K562 (cell line): ENCODE results near the gene CFAP69. TPM values are rescaled to one million over a fixed set of nuclear protein-coding genes. Genes with fewer than 3 reads are reported as not detected.

Experiments used
- ATAC-seq: fragments of 200-7000 bp; cut with Tn5 transposase; 3 replicates; pipeline ENCODE4 v1.9.1; 2020; ENCODE audit warnings: moderate library complexity
- BruUV-seq: library from RNA; stranded (reverse); fragments of 400-500 nt; replicated peaks from 2 replicates; lab custom pipeline; 2021; lab: Mats Ljungman, UMichigan
- CTCF ChIA-PET: fragments of 300-600 bp; formaldehyde crosslinking; extraction: SDS; loops from one replicate; lab custom pipeline; 2021; ENCODE audit warnings: low intra/inter-chr PET ratio; lab: Yijun Ruan, JAX
- POLR2A ChIA-PET: fragments of 300-600, 350-650 bp; sonication (Branson Sonifier 250); formaldehyde crosslinking; extraction: SDS; loops from one replicate; lab custom pipeline; 2021; ENCODE audit warnings: antibody characterized with exemption, inconsistent platforms; lab: Yijun Ruan, JAX
- DNase-seq, 4 experiments: peaks; one replicate each; pipeline versions ENCODE4 v3.0.0 to v3.0.0-alpha.2; 2011 to 2018; ENCODE audit warnings: low spot score in 3 of 4, mixed read lengths in 3 of 4; ENCODE audit errors: extremely low read depth in 1 of 4
- FAIRE-seq: peaks from 2 replicates; lab custom pipeline; 2011; peaks lifted over from hg19 to GRCh38; lab: Jason Lieb, UNC
- H2AFZ ChIP-seq: 2 replicates; pipeline ENCODE4 v1.6.0; 2011; ENCODE audit warnings: low read depth, low read length, control low read depth, inconsistent platforms
- H3K27ac ChIP-seq: fragments of 200-600 bp; 3 replicates; pipeline ENCODE4 v1.8.0; 2011; ENCODE audit warnings: low read depth, mild to moderate bottlenecking, control low read depth, inconsistent platforms, low read length, moderate library complexity, mixed read lengths; ENCODE audit errors: extremely low read depth
- H3K27me3 ChIP-seq, 2 experiments: fragments of 300-600 bp in 1 of 2; 2 replicates in 1 of 2; 3 replicates in 1 of 2; pipeline versions ENCODE4 v1.6.0 to v1.8.0; 2011; ENCODE audit warnings: inconsistent platforms in 2 of 2, low read length in 2 of 2, mild to moderate bottlenecking in 1 of 2, mixed read lengths in 1 of 2, moderate library complexity in 1 of 2; ENCODE audit not compliant: control insufficient read depth in 2 of 2, insufficient read depth in 2 of 2
- H3K36me3 ChIP-seq: fragments of 300-600 bp; 3 replicates; pipeline ENCODE4 v1.8.0; 2011; ENCODE audit warnings: mild to moderate bottlenecking, low read length, inconsistent platforms; ENCODE audit not compliant: control insufficient read depth, insufficient read depth
- H3K4me1 ChIP-seq, 2 experiments: fragments of 200-600 bp in 1 of 2; replicated peaks in 1 of 2; 2 replicates in 1 of 2; 3 replicates in 1 of 2; pipeline versions ENCODE4 v1.5.1 to v1.8.0; 2011; ENCODE audit warnings: inconsistent platforms in 2 of 2, low read length in 2 of 2, mild to moderate bottlenecking in 1 of 2, mixed read lengths in 1 of 2, moderate library complexity in 1 of 2; ENCODE audit not compliant: control insufficient read depth in 2 of 2, insufficient read depth in 2 of 2
- H3K4me2 ChIP-seq: 2 replicates; pipeline ENCODE4 v1.6.1; 2011; ENCODE audit warnings: low read length, control low read depth, inconsistent platforms, mixed read lengths; ENCODE audit not compliant: insufficient read depth
- H3K4me3 ChIP-seq: fragments of 200-600 bp; sonication (generic), shearing (Covaris generic); 2 replicates; pipeline ENCODE4 v1.5.1; 2016; ENCODE audit warnings: control low read depth, inconsistent platforms
- H3K79me2 ChIP-seq: fragments of 200-600 bp; 3 replicates; pipeline ENCODE4 v1.8.0; 2011; ENCODE audit warnings: low read length, inconsistent platforms; ENCODE audit not compliant: control insufficient read depth, insufficient read depth
- H3K9ac ChIP-seq, 2 experiments: 2 replicates each; pipeline versions ENCODE4 v1.6.0 to v1.6.1; 2011; ENCODE audit warnings: low read depth in 2 of 2, low read length in 2 of 2, control low read depth in 1 of 2, inconsistent platforms in 1 of 2, mild to moderate bottlenecking in 1 of 2, mixed read lengths in 1 of 2; ENCODE audit not compliant: insufficient read depth in 1 of 2
- H3K9me1 ChIP-seq: one replicate; pipeline ENCODE4 v1.6.0; 2011; ENCODE audit warnings: inconsistent platforms, mild to moderate bottlenecking, low read length, moderate library complexity; ENCODE audit not compliant: control insufficient read depth, insufficient read depth
- H3K9me3 ChIP-seq: replicated peaks from 2 replicates; pipeline ENCODE4 v1.5.1; 2011; ENCODE audit warnings: low read depth, low read length, inconsistent platforms; ENCODE audit not compliant: control insufficient read depth, insufficient read depth
- H4K20me1 ChIP-seq: replicated peaks from 2 replicates; pipeline ENCODE4 v1.6.1; 2011; ENCODE audit warnings: low read length, inconsistent platforms, mixed read lengths; ENCODE audit not compliant: control insufficient read depth, insufficient read depth
- CHD7 ChIP-seq: fragments of 200-600 bp; sonication (generic); IDR thresholded peaks from one replicate; pipeline ENCODE4 v1.6.1; 2012; ENCODE audit warnings: mild to moderate bottlenecking, low read depth, low read length, inconsistent platforms
- GATA2 ChIP-seq: sonication (generic); formaldehyde crosslinking; IDR thresholded peaks from 2 replicates; pipeline ENCODE4 v1.4.0; 2020; ENCODE audit warnings: mild to moderate bottlenecking, missing genetic modification reagents
- MED1 ChIP-seq: sonication (generic); formaldehyde crosslinking; IDR thresholded peaks from 2 replicates; pipeline ENCODE4 v1.8.1; 2023; ENCODE audit warnings: missing genetic modification reagents, borderline replicate concordance
- NR0B1 ChIP-seq: fragments of 450-650 bp; IDR thresholded peaks from one replicate; pipeline ENCODE4 v1.6.1; 2018; ENCODE audit warnings: mild to moderate bottlenecking, moderate library complexity; ENCODE audit not compliant: partially characterized antibody
- RCOR1 ChIP-seq, 2 experiments: IDR thresholded peaks; 2 replicates each; pipeline ENCODE4 v1.6.1; 2012; ENCODE audit warnings: low read depth in 2 of 2, low read length in 2 of 2, borderline replicate concordance in 1 of 2, improper control_type of control experiment in 1 of 2
- RFX7 ChIP-seq: fragments of 250-450 bp; sonication (Bioruptor Pico); IDR thresholded peaks from 2 replicates; pipeline ENCODE4 v1.5.1; 2021; ENCODE audit warnings: mild to moderate bottlenecking
- ZNF134 ChIP-seq: fragments of 250-450 bp; sonication (Bioruptor Pico); conservative IDR thresholded peaks from 2 replicates; pipeline ENCODE4 v1.4.0; 2020
- in situ Hi-C: fragments of 300-500 bp; cut with MboI; formaldehyde crosslinking; loops from 4 replicates; pipeline ENCODE4 v1.15.0; 2018; ENCODE audit warnings: inconsistent platforms, mixed read lengths
- intact Hi-C: fragments of 100-400 bp; cut with micrococcal nuclease; formaldehyde crosslinking; loops from 2 replicates; pipeline ENCODE4 v1.14.2; 2022
- polyA plus RNA-seq, 8 experiments: library from polyadenylated mRNA; depleted of rRNA in 4 of 8; stranded (reverse) in 5 of 8; unstranded in 3 of 8; fragments of >200 nt; fragmentation: Nextera tagmentation in 2 of 8; fragmentation: Illumina TruSeq in 1 of 8; extraction: Ambion mirVana in 2 of 8; extraction: Trizol in 1 of 8; gene quantifications; 2 replicates each; pipeline versions ENCODE4 v1.2.1 to v1.2.3, GENCODE V29; 2011 to 2014; ENCODE audit warnings: inconsistent platforms in 1 of 8, missing spikeins in 1 of 8
- total RNA-seq, 7 experiments: library from RNA; depleted of rRNA in 6 of 7; stranded (reverse); fragments of >200 nt in 6 of 7; fragmentation: Illumina TruSeq in 2 of 7; extraction: Trizol in 2 of 7; gene quantifications; 2 replicates each; pipeline versions ENCODE4 v1.2.1 to v1.2.3, GENCODE V29; 2011 to 2021; ENCODE audit warnings: low replicate concordance in 1 of 7

Gene CFAP69
- total and polyA plus RNA-seq, 9 of the 15 experiments (the other 6 are each of a cell fraction or from before 2014, with no cell fraction given): 0.24 to 5.1 (median 1.7) TPM

GRCh38 chr7:90351987-90352386, 107.0 kb downstream of the CFAP69 start:
- no peak overlapping the region for H3K27ac ChIP-seq
- ATAC-seq: no peak
- no peak for DNase-seq
- no peak overlapping the region for H3K4me2 ChIP-seq
- H2AFZ ChIP-seq: no peak overlapping the region
- peaks cover 8 to 14% of the 10 kb centered on the region in 2 experiments; a peak in 3 of 5 replicates for H3K4me1 ChIP-seq
- H4K20me1 ChIP-seq: no peaks in the 10 kb centered on the region
- ChIA-PET CTCF (no interaction called here), POLR2A (interaction anchor here (1.0 kb wide), 1 partner anchor 9 kb away, joined by 4 read pairs; no protein-coding TSS in a partner anchor)
- no peak overlapping the region for H3K4me3 ChIP-seq
- in situ Hi-C loops: no loop called here
- intact Hi-C loops: no loop called here
- H3K9ac ChIP-seq: no peak overlapping the region
- no TSS peak for BruUV-seq
- H3K9me3 ChIP-seq: no peaks in the 10 kb centered on the region; the same call in 1 of the 2 replicates
- H3K36me3 ChIP-seq: peaks cover 58% of the 10 kb centered on the region
- peaks cover 67% of the 10 kb centered on the region for H3K79me2 ChIP-seq
- H3K27me3 ChIP-seq: no peaks in the 10 kb centered on the region; a peak in 1 of 5 replicates
- no peak for FAIRE-seq
- H3K9me1 ChIP-seq: no peaks in the 10 kb centered on the region
- TF ChIP-seq RCOR1 (IDR thresholded peaks at IDR 0.05; ENCODE audit: borderline replicate concordance in 1 of 2, low read depth in 2 of 2, low read length in 2 of 2) (no peak), RFX7 (CRISPR knock-in tag) (no peak), GATA2 (CRISPR knock-in tag) (no peak), CHD7 (no peak), ZNF134 (CRISPR knock-in tag) (no peak), NR0B1 (no peak), MED1 (CRISPR knock-in tag) (no peak)
